A549 (cell line): Measurements from ENCODE around the gene CNTNAP2. TPM values are rescaled to one million over a fixed set of nuclear protein-coding genes. Genes with fewer than 3 reads are reported as not detected.

Source experiments
- ATAC-seq, 2 experiments: fragments of 200-7000 bp in 1 of 2; fragments of >200 bp in 1 of 2; cut with Nextera tagmentation in 1 of 2; cut with Tn5 transposase in 1 of 2; 3 replicates each; pipeline versions ENCODE4 v1.8.0 to v1.9.1; 2018 to 2020; ENCODE audit warnings: mild to moderate bottlenecking in 1 of 2, moderate library complexity in 1 of 2
- CTCF ChIA-PET: fragments of 300-600 bp; sonication (Branson Sonifier 250); formaldehyde crosslinking; extraction: SDS; loops from one replicate; lab custom pipeline; 2021; ENCODE audit warnings: antibody characterized with exemption, inconsistent platforms; lab: Yijun Ruan, JAX
- POLR2A ChIA-PET: fragments of 350-600 bp; formaldehyde crosslinking; extraction: SDS; loops from one replicate; lab custom pipeline; 2021; ENCODE audit warnings: antibody characterized with exemption, inconsistent platforms; lab: Yijun Ruan, JAX
- DNase-seq, 2 experiments: peaks; one replicate each; pipeline versions ENCODE4 v3.0.0 to v3.0.0-alpha.2; 2011 to 2016; ENCODE audit warnings: low read depth in 1 of 2, low spot score in 1 of 2
- FAIRE-seq: peaks from 2 replicates; lab custom pipeline; 2011; peaks lifted over from hg19 to GRCh38; lab: Jason Lieb, UNC
- H3K27ac ChIP-seq, 2 experiments: fragments of >200 bp; sonication (Bioruptor Twin); formaldehyde crosslinking; 3 replicates each; pipeline ENCODE4 v1.5.1; 2016 to 2017
- H3K4me1 ChIP-seq: fragments of >200 bp; sonication (Bioruptor Twin); formaldehyde crosslinking; 3 replicates; pipeline ENCODE4 v1.6.1; 2016
- H3K4me2 ChIP-seq: fragments of >200 bp; sonication (Bioruptor Twin); formaldehyde crosslinking; 3 replicates; pipeline ENCODE4 v1.6.1; 2016
- H3K4me3 ChIP-seq: fragments of >200 bp; sonication (Bioruptor Twin); formaldehyde crosslinking; 3 replicates; pipeline ENCODE4 v1.5.1; 2016
- H3K9me3 ChIP-seq: fragments of >200 bp; sonication (Bioruptor Twin); formaldehyde crosslinking; 3 replicates; pipeline ENCODE4 v1.6.1; 2016
- BCL3 ChIP-seq: fragments of >200 bp; sonication (Bioruptor Twin); formaldehyde crosslinking; IDR thresholded peaks from 3 replicates; pipeline ENCODE4 v1.6.1; 2016
- BHLHE40 ChIP-seq: IDR thresholded peaks from 2 replicates; pipeline ENCODE4 v1.6.1; 2012; ENCODE audit warnings: low read depth, low read length, inconsistent platforms
- CBX2 ChIP-seq: fragments of 200-600 bp; sonication (generic); IDR thresholded peaks from 2 replicates; pipeline ENCODE4 v1.6.1; 2016; ENCODE audit warnings: low read depth, mild to moderate bottlenecking, borderline replicate concordance
- CHD2 ChIP-seq: fragments of 150-350 bp; IDR thresholded peaks from 2 replicates; pipeline ENCODE4 v1.6.1; 2014; ENCODE audit warnings: low read length; ENCODE audit not compliant: partially characterized antibody
- FOSB ChIP-seq: fragments of 250-450 bp; sonication (Bioruptor Pico); IDR thresholded peaks from 2 replicates; pipeline ENCODE4 v1.5.0; 2020; ENCODE audit warnings: mild to moderate bottlenecking, moderate library complexity
- FOXS1 ChIP-seq: fragments of 250-450 bp; sonication (Bioruptor Pico); IDR thresholded peaks from 2 replicates; pipeline ENCODE4 v1.5.0; 2020; ENCODE audit warnings: mild to moderate bottlenecking, moderate library complexity
- HES2 ChIP-seq: fragments of >200 bp; sonication (Bioruptor Twin); formaldehyde crosslinking; IDR thresholded peaks from 2 replicates; pipeline ENCODE4 v1.6.1; 2016
- HMGXB4 ChIP-seq: fragments of 250-450 bp; sonication (Bioruptor Pico); IDR thresholded peaks from 2 replicates; pipeline ENCODE4 v1.5.0; 2021; ENCODE audit warnings: mild to moderate bottlenecking, moderate library complexity, borderline replicate concordance
- HOXB13 ChIP-seq: fragments of 250-450 bp; sonication (Bioruptor Pico); IDR thresholded peaks from 2 replicates; pipeline ENCODE4 v1.5.0; 2020; ENCODE audit warnings: low read depth, mild to moderate bottlenecking, moderate library complexity
- HOXB5 ChIP-seq: fragments of 250-450 bp; sonication (Bioruptor Pico); IDR thresholded peaks from 2 replicates; pipeline ENCODE4 v1.5.0; 2020; ENCODE audit warnings: mild to moderate bottlenecking, moderate library complexity
- JUN ChIP-seq, 2 experiments: fragments of >200 bp; sonication (Bioruptor Twin); formaldehyde crosslinking; IDR thresholded peaks; 2 replicates in 1 of 2; 3 replicates in 1 of 2; pipeline ENCODE4 v1.6.1; 2016 to 2017
- MAX ChIP-seq: IDR thresholded peaks from 2 replicates; pipeline ENCODE4 v1.6.1; 2012
- MYC ChIP-seq: IDR thresholded peaks from 2 replicates; pipeline ENCODE4 v1.6.1; 2012; ENCODE audit warnings: mild to moderate bottlenecking, inconsistent platforms, low read length, improper control_type of control experiment, borderline replicate concordance
- NFE2L2 ChIP-seq: fragments of 150-350 bp; conservative IDR thresholded peaks from 2 replicates; pipeline ENCODE4 v1.6.1; 2014; ENCODE audit warnings: low read length
- NPAS2 ChIP-seq: fragments of 250-450 bp; sonication (Bioruptor Pico); IDR thresholded peaks from 2 replicates; pipeline ENCODE4 v1.8.0; 2022; ENCODE audit warnings: mild to moderate bottlenecking, moderate library complexity, borderline replicate concordance
- NR3C1 ChIP-seq: fragments of >200 bp; sonication (Bioruptor Twin); formaldehyde crosslinking; IDR thresholded peaks from 3 replicates; pipeline ENCODE4 v1.6.1; 2017
- PHF8 ChIP-seq: fragments of 200-600 bp; sonication (generic); IDR thresholded peaks from 2 replicates; pipeline ENCODE4 v1.6.1; 2016; ENCODE audit warnings: low read depth, mild to moderate bottlenecking, antibody characterized with exemption, moderate library complexity, borderline replicate concordance
- POLR2AphosphoS2 ChIP-seq: conservative IDR thresholded peaks from 2 replicates; pipeline ENCODE4 v1.6.1; 2012; ENCODE audit warnings: low read length, improper control_type of control experiment, inconsistent platforms
- REST ChIP-seq: fragments of 200-600 bp; sonication (generic); IDR thresholded peaks from 2 replicates; pipeline ENCODE4 v1.6.1; 2016; ENCODE audit warnings: antibody characterized with exemption, mild to moderate bottlenecking, moderate library complexity
- RFX5 ChIP-seq: fragments of 450-650 bp; IDR thresholded peaks from 2 replicates; pipeline ENCODE4 v1.7.1; 2014; ENCODE audit warnings: antibody characterized with exemption, mild to moderate bottlenecking, moderate library complexity
- TFCP2L1 ChIP-seq: fragments of 250-450 bp; sonication (Bioruptor Pico); IDR thresholded peaks from 2 replicates; pipeline ENCODE4 v1.5.0; 2021; ENCODE audit warnings: mild to moderate bottlenecking
- TP53 ChIP-seq: fragments of 250-450 bp; sonication (Bioruptor Pico); IDR thresholded peaks from 2 replicates; pipeline ENCODE4 v1.5.0; 2021; ENCODE audit warnings: mild to moderate bottlenecking, moderate library complexity
- ZNF302 ChIP-seq: fragments of 250-450 bp; sonication (Bioruptor Pico); IDR thresholded peaks from 2 replicates; pipeline ENCODE4 v1.9.0; 2021; ENCODE audit warnings: inconsistent platforms, mild to moderate bottlenecking, moderate library complexity
- WGBS: methylation state at CpG from one replicate; pipeline ENCODE4 v1.1.6; 2017; ENCODE audit errors: missing lambda C conversion rate; 5-methylcytosine and 5-hydroxymethylcytosine counted together
- polyA plus RNA-seq, 4 experiments: library from polyadenylated mRNA; depleted of rRNA in 3 of 4; stranded (reverse); fragments of >200 nt; fragmentation: RNase III in 1 of 4; extraction: RNeasy Plus Mini Kit Qiagen cat#74134 plus additional on column Dnase treatment in 1 of 4; gene quantifications; 2 replicates in 3 of 4; 3 replicates in 1 of 4; pipeline ENCODE4 v1.2.3, GENCODE V29; 2011 to 2017

CNTNAP2 gene
- polyA plus RNA-seq, 2 of the 4 experiments (the other 2 are of a cell fraction) = 0.05 to 0.13 TPM

GRCh38 chr7:146892151-146892550 lies 775.5 kb downstream of the CNTNAP2 start:
- 0 out of 3 replicates have a peak, but pooled peaks cover 6% of the 10 kb centered on the region for H3K9me3 ChIP-seq
- 25% methylated on average over 2 of the region's 2 CpGs for WGBS
- ATAC-seq (no peak), FAIRE-seq (no peak), DNase-seq (no peak)
- H3K4me1 ChIP-seq = no peaks in the 10 kb centered on the region
- no peak overlapping the region for H3K4me3 ChIP-seq
- H3K27ac ChIP-seq = no peak overlapping the region
- POLR2A ChIA-PET = no interaction called here
- TF ChIP-seq MAX = no peak
- no peak for TF ChIP-seq CHD2
- TF ChIP-seq RFX5 = no peak
- TF ChIP-seq BCL3 = no peak
- no peak for TF ChIP-seq POLR2AphosphoS2
- TF ChIP-seq REST = no peak
- TF ChIP-seq JUN (IDR thresholded peaks at IDR 0.05) = no peak
- no peak for TF ChIP-seq TFCP2L1 (CRISPR knock-in tag)
- TF ChIP-seq TP53 = no peak
- no peak for TF ChIP-seq HMGXB4 (CRISPR knock-in tag)
- TF ChIP-seq MYC = no peak
- TF ChIP-seq ZNF302 = no peak
- no peak for TF ChIP-seq NFE2L2
- TF ChIP-seq HOXB5 (CRISPR knock-in tag) = no peak
- no peak for TF ChIP-seq BHLHE40
- H3K4me2 ChIP-seq = no peak overlapping the region
- CTCF ChIA-PET = no interaction called here

GRCh38 chr7:146894927-146895326 lies 778.3 kb downstream of the CNTNAP2 start:
- FAIRE-seq = no peak
- Histone ChIP-seq H3K9me3 (0 out of 3 replicates have a peak, but pooled peaks cover 4% of the 10 kb centered on the region), H3K27ac (no peak overlapping the region), H3K4me1 (no peaks in the 10 kb centered on the region), H3K4me3 (no peak overlapping the region), H3K4me2 (no peak overlapping the region)
- no peak for ATAC-seq
- CTCF ChIA-PET = no interaction called here
- POLR2A ChIA-PET = no interaction called here
- no peak for DNase-seq
- WGBS = 24% methylated on average over 3 of the region's 3 CpGs
- TF ChIP-seq BHLHE40 = no peak
- TF ChIP-seq NR3C1 = no peak
- no peak for TF ChIP-seq MYC
- no peak for TF ChIP-seq PHF8
- TF ChIP-seq HOXB13 (CRISPR knock-in tag) = no peak
- TF ChIP-seq CBX2 = no peak
- TF ChIP-seq FOSB = no peak
- no peak for TF ChIP-seq NFE2L2
- no peak for TF ChIP-seq FOXS1 (CRISPR knock-in tag)
- TF ChIP-seq REST = no peak
- TF ChIP-seq HES2 = no peak
- TF ChIP-seq HMGXB4 (CRISPR knock-in tag) = no peak
- no peak for TF ChIP-seq RFX5
- TF ChIP-seq NPAS2 = no peak
- TF ChIP-seq ZNF302 = no peak
- TF ChIP-seq HOXB5 (CRISPR knock-in tag) = no peak
